CD4-positive, alpha-beta T cell treated with Interleukin-6 at 100 ng/mL for 8 hours (primary cell): ENCODE measurements around the gene GPAT2.
"Not testable (repeated sequence)": the region's sequence is repeated elsewhere in the genome, so short reads cannot be mapped to it uniquely, and the experiment has no call there.

Experiments used
- DNase-seq: peaks from one replicate; pipeline ENCODE4 v3.0.0-alpha.2; 2020; ENCODE audit warnings: mixed read lengths, low spot score

Gene GPAT2

GRCh38 chr2:96064760-96065159 lies 30.0 kb upstream of the GPAT2 start:
- DNase-seq = not testable (repeated sequence)

- not testable (repeated sequence) for DNase-seq
Measured at GRCh38 chr2:96064047-96064675, 29.4 kb upstream of the GPAT2 start.

- DNase-seq = not testable (repeated sequence)
Measured at GRCh38 chr2:96063116-96063899, 28.6 kb upstream of the GPAT2 start.

- not testable (repeated sequence) for DNase-seq
Measured at GRCh38 chr2:96062483-96062882, 27.8 kb upstream of the GPAT2 start.

- not testable (repeated sequence) for DNase-seq
Measured at GRCh38 chr2:96061901-96062300, 27.2 kb upstream of the GPAT2 start.

GRCh38 chr2:96061197-96061817 lies 26.6 kb upstream of the GPAT2 start:
- DNase-seq = not testable (repeated sequence)

GRCh38 chr2:96060325-96060724 lies 25.6 kb upstream of the GPAT2 start:
- not testable (repeated sequence) for DNase-seq

- not testable (repeated sequence) for DNase-seq
Measured at GRCh38 chr2:96059443-96059842, 24.7 kb upstream of the GPAT2 start.

- DNase-seq = not testable (repeated sequence)
Measured at GRCh38 chr2:96055830-96056229, 21.1 kb upstream of the GPAT2 start.

GRCh38 chr2:96054537-96054936 lies 19.8 kb upstream of the GPAT2 start:
- not testable (repeated sequence) for DNase-seq

GRCh38 chr2:96053385-96053784 lies 18.7 kb upstream of the GPAT2 start:
- not testable (repeated sequence) for DNase-seq

- DNase-seq = not testable (repeated sequence)
Measured at GRCh38 chr2:96052632-96053031, 17.9 kb upstream of the GPAT2 start.

- DNase-seq = not testable (repeated sequence)
Measured at GRCh38 chr2:96049917-96050262, 15.2 kb upstream of the GPAT2 start.

- DNase-seq = not testable (repeated sequence)
Measured at GRCh38 chr2:96049049-96049916, 14.6 kb upstream of the GPAT2 start.

GRCh38 chr2:96035554-96035953 lies 838 bp upstream of the GPAT2 start:
- DNase-seq = not testable (repeated sequence)

GRCh38 chr2:96033997-96034396 lies 719 bp downstream of the GPAT2 start:
- not testable (repeated sequence) for DNase-seq

GRCh38 chr2:96027725-96028325 lies 6.9 kb downstream of the GPAT2 start:
- DNase-seq = not testable (repeated sequence)

- DNase-seq = not testable (repeated sequence)
Measured at GRCh38 chr2:96025755-96026154, 9.0 kb downstream of the GPAT2 start.

GRCh38 chr2:96025194-96025492 lies 9.6 kb downstream of the GPAT2 start:
- DNase-seq = no peak

- no peak for DNase-seq
Measured at GRCh38 chr2:96024336-96025193, 10.2 kb downstream of the GPAT2 start.

- DNase-seq = not testable (repeated sequence)
Measured at GRCh38 chr2:96023701-96024100, 11.0 kb downstream of the GPAT2 start.
